SK-N-SH treated with all-trans-retinoic acid at 6 μM for 48 hours (cell line): Measurements from ENCODE around the gene ATP5F1A.

Experiments
- ATAC-seq: fragments of 200-7000 bp; cut with Tn5 transposase; 3 replicates; pipeline ENCODE4 v1.9.1; 2020; ENCODE audit warnings: mild to moderate bottlenecking, moderate library complexity
- BACH2 ChIP-seq: fragments of 250-450 bp; sonication (Bioruptor Pico); IDR thresholded peaks from 2 replicates; pipeline ENCODE4 v1.9.0; 2021; ENCODE audit warnings: mild to moderate bottlenecking, borderline replicate concordance
- CREB5 ChIP-seq: fragments of 250-450 bp; sonication (Bioruptor Pico); IDR thresholded peaks from 2 replicates; pipeline ENCODE4 v1.5.1; 2020; ENCODE audit warnings: low read depth, mild to moderate bottlenecking, moderate library complexity
- CSRNP3 ChIP-seq: fragments of 250-450 bp; sonication (Bioruptor Pico); IDR thresholded peaks from 2 replicates; pipeline ENCODE4 v1.5.1; 2021; ENCODE audit warnings: mild to moderate bottlenecking, moderate library complexity
- GLIS3 ChIP-seq: fragments of 250-450 bp; sonication (Bioruptor Pico); IDR thresholded peaks from 2 replicates; pipeline ENCODE4 v1.5.0; 2020; ENCODE audit warnings: mild to moderate bottlenecking, moderate library complexity
- RARB ChIP-seq: fragments of 250-450 bp; sonication (Bioruptor Pico); IDR thresholded peaks from 2 replicates; pipeline ENCODE4 v1.8.0; 2021; ENCODE audit warnings: mild to moderate bottlenecking, moderate library complexity
- TCF4 ChIP-seq: fragments of 250-450 bp; sonication (Bioruptor Pico); IDR thresholded peaks from 2 replicates; pipeline ENCODE4 v1.8.0; 2021; ENCODE audit warnings: mild to moderate bottlenecking, moderate library complexity, borderline replicate concordance
- TOX ChIP-seq: fragments of 250-450 bp; sonication (Bioruptor Pico); IDR thresholded peaks from 2 replicates; pipeline ENCODE4 v1.8.0; 2021; ENCODE audit warnings: mild to moderate bottlenecking, moderate library complexity, borderline replicate concordance
- TSHZ2 ChIP-seq: fragments of 250-450 bp; sonication (Bioruptor Pico); IDR thresholded peaks from 2 replicates; pipeline ENCODE4 v1.5.0; 2020; ENCODE audit warnings: mild to moderate bottlenecking, moderate library complexity
- ZC3H10 ChIP-seq: fragments of 250-450 bp; sonication (Bioruptor Pico); IDR thresholded peaks from 2 replicates; pipeline ENCODE4 v1.5.1; 2021; ENCODE audit warnings: mild to moderate bottlenecking, moderate library complexity
- ZFP3 ChIP-seq: fragments of 250-450 bp; sonication (Bioruptor Pico); IDR thresholded peaks from 2 replicates; pipeline ENCODE4 v1.5.0; 2020; ENCODE audit warnings: mild to moderate bottlenecking, moderate library complexity
- ZFP30 ChIP-seq: fragments of 450-650 bp; formaldehyde crosslinking; IDR thresholded peaks from 2 replicates; pipeline ENCODE4 v1.5.0; 2022; ENCODE audit warnings: mild to moderate bottlenecking, moderate library complexity
- ZNF565 ChIP-seq: fragments of 450-650 bp; formaldehyde crosslinking; conservative IDR thresholded peaks from 2 replicates; pipeline ENCODE4 v1.5.0; 2020; ENCODE audit warnings: low read depth, mild to moderate bottlenecking, moderate library complexity
- ZNF70 ChIP-seq: fragments of 450-650 bp; formaldehyde crosslinking; IDR thresholded peaks from 2 replicates; pipeline ENCODE4 v1.5.0; 2020; ENCODE audit warnings: mild to moderate bottlenecking, moderate library complexity

Gene ATP5F1A

GRCh38 chr18:46070815-46071652 lies 27.1 kb downstream of the ATP5F1A start:
- no peak; the same call in 2 of the 3 replicates for ATAC-seq

GRCh38 chr18:46070232-46070631 lies 27.9 kb downstream of the ATP5F1A start:
- TF ChIP-seq TSHZ2 (CRISPR knock-in tag) (no peak), BACH2 (no peak), ZFP30 (no peak), RARB (CRISPR knock-in tag) (no peak), CREB5 (CRISPR knock-in tag) (no peak), ZC3H10 (CRISPR knock-in tag) (no peak), TOX (no peak), ZFP3 (CRISPR knock-in tag) (no peak)
- no peak for ATAC-seq

More at GRCh38 chr18:46070815-46071652, 27.1 kb downstream of the ATP5F1A start:
- TF ChIP-seq TOX (no peak), TCF4 (CRISPR knock-in tag) (no peak)

- TF ChIP-seq ZNF565 (no peak), CREB5 (CRISPR knock-in tag) (no peak)
- no peak for ATAC-seq
Observed at GRCh38 chr18:46069524-46069923, 28.6 kb downstream of the ATP5F1A start.

GRCh38 chr18:46068763-46069162 lies 29.3 kb downstream of the ATP5F1A start:
- ATAC-seq, result no peak
- TF ChIP-seq CREB5 (CRISPR knock-in tag) (no peak), GLIS3 (CRISPR knock-in tag) (no peak), ZFP30 (no peak), CSRNP3 (CRISPR knock-in tag) (no peak), ZNF70 (no peak), ZFP3 (CRISPR knock-in tag) (no peak), TSHZ2 (CRISPR knock-in tag) (no peak), TCF4 (CRISPR knock-in tag) (no peak), TOX (no peak)
